Measurements from ENCODE around the gene HS6ST3.

Gene HS6ST3

DNA sequence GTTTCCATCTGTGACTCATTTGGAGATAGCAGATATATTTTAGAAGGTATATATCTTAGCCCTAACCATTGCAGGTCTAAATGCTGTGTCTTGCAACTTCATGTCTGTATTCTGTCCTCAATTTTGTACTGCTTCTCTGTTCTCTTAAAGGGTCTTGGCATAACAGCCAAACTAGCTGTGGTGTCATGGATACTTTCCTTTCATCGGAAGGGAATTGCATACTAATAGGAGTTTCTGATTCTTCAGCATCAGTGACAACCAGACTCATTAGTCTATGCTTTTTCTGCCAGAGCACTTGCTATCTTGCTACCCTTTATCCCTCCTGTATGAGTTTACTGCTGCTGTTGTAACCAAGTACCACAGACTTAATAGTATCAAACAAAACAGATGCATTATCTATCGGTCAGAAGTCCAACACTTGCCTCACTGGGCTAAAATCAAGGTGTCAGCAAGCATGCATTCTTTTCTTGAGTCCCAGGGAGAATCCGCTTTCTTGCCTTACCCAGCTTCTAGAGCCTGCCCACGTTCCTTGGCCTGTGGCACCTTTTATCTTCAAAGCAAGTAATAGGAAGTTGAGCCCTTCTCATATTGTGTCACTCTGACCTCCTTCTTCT, 253.1 kb downstream of the HS6ST3 start:
- no peak for DNase-seq

DNA sequence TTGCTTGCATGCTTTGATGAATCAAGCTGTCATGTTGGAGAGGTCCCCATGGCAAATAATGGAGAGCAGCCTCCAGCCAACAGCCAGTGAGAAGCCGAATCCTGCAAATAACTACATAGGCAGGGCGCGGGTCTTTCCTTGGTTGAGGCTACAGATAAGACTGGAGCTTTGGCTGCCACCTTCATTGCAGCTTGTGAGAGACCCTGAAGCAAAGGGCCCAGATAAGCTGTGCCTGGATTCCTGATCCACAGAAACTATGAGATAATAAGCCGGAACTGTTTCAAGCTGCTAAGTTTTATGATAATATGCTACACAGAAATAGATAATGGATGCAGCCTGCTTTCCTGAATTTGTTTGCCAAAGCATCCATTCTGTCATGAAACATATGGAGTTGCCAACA, 257.0 kb downstream of the HS6ST3 start:
- no peak for DNase-seq

DNA sequence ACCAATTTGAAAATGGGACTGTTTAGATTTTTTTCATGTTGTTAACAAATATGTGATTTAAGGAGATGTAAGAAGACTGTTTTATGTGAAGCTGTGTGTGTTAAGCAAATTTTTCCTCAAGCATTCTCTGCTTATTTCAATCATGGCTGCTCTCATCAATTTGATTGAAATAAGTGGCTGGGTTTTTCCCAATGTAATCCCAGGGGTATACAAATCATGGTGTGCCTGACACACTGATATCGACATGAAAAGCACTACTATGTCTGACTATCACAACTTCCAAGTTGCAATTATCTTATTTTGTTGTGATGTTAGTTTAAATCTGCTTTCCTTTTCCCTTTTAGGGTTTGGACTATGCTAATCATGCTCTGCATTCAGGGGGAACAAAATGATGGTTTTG, 283.7 kb downstream of the HS6ST3 start:
- DNase-seq, result no peak

DNA sequence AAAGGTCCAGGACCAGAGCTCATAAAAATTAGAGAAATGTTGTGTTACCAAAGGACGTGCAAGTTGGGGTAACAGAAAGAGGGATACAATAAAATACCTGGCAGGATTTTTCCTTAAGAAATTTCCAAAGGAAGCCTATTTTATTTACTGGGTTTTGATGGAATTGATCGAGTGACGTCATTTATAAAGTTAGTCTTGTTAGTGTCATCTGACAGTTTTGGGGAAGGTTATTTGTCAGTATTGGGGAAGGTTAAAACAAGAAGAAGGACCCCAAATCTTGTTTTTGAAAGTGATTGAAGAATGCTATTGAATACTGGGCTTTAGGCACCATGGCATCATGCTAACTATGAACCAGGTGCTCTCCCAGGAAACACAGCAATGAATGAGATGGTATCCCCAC, 287.9 kb downstream of the HS6ST3 start:
- DNase-seq, result no peak

DNA sequence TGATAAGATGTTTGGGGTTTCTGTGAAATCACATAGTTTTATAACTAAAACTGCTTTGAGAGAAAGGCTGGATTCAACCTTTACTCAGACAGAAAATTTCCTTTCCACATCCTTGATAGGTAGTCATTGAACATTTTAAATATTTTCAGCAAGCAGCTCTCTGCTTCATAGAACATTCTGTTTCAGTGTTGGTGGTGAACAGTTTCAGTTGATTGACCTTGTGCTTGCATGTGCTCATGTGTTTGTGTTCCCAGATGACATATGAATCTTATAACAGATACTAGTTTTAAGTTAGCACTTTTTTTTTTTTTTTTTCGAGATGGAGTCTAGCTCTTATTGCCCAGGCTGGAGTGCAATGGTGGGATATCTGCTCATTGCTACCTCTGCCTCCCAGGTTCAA, 290.1 kb downstream of the HS6ST3 start:
- DNase-seq, result no peak

DNA sequence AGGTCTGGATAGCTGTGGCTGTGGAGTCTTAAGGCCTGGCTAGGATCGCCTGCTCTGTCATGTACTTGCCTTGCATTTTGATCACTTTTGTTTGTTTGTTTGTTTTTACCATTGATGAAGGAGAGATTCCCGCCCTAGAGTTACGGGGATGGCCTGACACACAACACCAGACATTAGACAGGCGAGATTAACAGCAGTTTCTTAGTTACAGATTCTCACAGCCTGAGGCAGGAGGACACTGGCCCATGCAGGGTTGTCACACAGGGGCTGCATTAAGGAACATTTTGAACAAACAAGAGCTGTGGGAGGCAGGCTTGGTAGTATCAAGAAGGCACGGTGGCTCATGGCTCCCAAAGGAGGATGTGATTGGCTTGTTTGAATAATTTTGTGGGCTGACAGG, 291.8 kb downstream of the HS6ST3 start:
- DNase-seq, result no peak

DNA sequence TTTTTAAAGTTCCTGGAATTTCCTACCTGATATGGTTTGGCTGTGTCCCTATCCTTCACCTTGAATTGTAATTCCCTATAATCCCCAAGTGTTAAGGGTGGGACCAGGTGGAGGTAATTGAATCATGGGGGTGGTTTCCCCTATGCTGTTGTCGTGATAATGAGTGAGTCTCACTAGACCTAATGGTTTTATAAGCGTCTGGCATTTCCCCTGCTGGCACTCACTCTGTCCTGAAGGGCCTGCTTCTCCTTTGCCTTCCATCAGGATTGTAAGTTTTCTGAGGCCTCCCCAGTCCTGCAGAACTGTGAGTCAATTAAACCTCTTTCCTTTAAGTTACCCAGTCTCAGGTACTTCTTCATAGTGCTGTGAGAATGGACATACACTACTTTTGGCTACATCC, 298.7 kb downstream of the HS6ST3 start:
- no peak for DNase-seq

DNA sequence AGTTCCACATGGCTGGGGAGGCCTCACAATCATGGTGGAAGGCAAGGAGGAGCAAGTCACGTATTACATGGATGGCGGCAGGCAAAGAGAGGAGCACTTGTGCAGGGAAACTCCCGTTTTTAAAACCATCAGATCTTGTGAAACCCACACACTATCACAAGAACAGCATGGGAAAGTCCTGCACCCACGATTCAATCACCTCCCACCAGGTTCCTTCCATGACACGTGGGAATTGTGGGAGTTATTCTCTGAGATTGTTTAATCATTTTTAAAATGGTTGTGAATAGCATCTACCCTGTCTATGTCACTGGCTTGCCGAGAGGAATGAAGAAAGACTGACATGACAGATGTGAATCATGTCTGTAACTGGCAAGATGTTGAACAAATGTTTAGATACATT, 301.7 kb downstream of the HS6ST3 start:
- DNase-seq, result no peak

DNA sequence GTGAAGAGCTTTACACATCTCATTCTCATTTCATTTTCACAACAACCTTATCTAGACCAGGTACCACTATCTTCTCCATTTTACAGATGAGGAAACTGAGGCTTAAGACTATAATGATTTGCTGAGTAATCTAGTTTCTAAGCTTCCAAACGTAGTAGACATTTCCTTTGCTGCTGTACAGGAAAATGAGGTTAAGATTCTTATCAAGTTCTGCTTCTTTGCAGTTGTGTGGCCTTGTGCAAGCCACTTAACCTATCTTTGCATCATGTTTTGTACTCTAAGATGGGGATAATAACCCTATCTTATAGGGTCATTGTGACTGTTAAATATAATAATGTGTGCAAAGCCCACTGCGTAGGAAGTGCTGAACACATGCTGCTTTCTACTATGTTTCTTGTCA, 307.9 kb downstream of the HS6ST3 start:
- DNase-seq, result no peak

DNA sequence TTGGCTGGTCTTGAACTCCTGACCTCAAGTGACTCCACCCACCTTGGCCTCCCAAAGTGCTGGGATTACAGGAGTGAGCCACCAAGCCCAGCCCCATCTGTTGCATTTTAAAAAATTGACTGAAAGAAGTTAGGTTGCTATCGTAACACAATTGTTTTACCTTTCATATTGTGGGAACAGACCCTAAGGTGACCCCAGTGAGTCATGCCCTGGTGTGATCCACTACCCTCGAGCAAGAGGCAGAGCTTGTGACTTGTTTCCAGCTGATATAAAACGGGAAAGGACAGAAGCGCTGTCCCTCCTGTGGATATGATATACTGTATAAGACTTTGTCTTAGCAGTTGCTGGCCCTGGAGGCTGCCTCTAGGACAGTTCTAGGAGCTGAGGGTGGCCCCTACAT, 308.6 kb downstream of the HS6ST3 start:
- DNase-seq, result no peak

DNA sequence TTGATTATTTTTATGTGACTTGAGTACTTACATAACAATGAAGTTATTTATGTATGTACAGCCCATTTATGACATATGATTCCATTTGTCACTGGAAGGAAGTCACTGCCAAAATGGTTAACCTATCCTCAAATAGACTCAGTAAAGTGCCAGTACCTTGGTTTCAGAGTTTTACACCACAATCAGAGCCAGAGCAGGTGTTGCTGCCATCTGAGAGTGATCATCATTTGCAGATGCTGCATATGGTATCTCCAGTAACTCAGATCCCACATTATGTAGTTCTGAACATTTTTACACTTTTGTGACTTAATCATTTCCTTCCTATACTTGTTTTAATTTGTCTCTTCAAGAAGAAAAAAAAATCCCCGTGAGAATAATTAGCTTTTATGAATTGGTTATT, 313.3 kb downstream of the HS6ST3 start:
- no peak for DNase-seq

DNA sequence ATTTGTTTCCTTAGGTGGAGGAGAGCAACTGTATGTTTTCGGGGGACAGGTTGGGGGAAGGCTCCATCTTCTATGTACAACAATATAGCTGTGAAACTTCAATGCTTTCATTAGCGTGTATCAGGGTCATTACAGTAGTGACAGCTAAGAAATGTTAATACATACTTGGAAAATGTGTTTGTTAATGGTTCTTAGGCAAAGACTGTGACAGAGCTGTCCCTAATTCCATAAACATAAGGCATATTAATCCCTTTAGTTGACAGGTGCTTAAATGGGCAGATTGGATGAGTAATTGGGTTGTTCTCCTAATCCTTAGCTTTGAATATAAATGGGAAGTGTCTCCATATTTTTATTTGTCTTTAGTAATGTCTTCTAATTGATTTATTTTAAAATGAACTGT, 313.7 kb downstream of the HS6ST3 start:
- DNase-seq, result no peak

DNA sequence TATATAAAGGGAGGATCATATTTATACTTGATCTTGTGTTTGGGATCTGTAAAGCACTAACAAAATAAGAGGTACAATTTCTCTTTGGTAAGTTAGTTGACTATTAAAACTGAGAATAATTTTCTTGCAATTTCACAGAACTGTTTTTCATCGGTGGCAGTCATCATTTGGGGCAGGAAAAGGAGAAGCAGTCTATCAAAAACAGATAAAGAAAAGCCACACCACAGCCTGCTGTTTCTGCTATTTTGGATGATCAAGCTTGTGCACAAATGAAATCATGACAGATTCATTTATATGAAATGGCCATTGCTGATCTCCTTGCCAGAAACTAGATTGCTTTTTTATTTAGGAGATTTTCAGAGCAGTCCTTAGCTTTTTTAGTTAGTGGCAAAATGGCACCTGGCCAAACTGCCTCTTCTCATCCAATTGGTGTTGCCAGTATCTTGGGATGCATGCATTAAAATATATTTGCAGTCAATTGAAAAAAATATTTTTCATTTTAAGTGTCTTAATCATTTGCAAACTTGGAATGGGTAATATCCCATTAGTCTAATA, 326.0 kb downstream of the HS6ST3 start:
- no peak for DNase-seq

DNA sequence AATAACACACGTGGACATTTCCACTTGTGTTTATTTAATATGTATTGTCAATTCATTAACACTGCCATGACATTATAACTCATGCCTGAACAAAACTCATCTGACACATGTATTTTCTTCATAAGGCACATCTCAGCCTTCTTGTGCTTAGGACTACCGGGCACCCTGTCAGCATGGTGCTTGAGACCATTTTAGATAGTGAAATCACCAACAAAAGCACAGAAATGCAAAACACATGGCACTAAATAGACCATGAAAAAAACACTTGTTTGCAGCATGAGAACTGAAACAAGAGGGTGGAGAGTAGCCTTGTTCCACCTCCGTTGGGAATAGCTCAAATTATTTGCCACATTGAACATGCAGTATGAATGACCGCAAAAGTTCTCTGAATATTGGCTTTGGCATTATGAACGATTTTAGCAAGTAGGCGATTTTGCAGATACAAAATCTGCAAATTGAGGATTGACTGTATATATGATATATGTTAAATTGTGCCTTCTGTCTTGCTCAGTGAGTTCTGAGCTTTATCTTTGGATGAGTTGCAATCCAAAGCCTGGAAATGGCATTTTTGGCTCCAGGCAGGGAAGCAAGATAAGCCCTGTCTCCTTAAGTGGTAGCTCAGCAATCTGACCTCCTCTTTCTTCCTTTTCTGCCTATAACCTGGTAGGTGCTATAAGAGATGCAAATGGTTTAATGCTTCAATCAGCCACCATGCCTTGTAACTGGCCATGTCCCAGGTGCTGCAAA, 328.2 kb downstream of the HS6ST3 start:
- no peak for DNase-seq

DNA sequence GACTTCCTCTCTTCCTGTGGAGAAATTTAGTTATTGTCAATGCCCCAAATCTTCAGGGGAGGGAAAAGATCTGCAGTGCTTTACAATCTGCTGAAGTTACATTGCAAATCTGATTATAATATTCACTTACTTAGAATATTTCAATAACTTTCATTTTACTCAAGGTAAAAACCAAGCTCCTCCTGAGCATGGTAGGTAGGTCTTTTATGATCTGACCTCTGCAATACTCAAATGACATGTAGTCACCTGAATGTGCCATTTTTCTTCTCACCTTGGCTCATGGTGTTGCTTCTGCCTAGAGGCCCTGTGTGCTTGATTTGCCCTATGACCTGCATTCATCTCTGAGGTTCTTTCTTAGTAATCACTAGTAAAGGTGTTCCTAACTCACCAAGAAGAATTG, 331.4 kb downstream of the HS6ST3 start:
- no peak for DNase-seq

DNA sequence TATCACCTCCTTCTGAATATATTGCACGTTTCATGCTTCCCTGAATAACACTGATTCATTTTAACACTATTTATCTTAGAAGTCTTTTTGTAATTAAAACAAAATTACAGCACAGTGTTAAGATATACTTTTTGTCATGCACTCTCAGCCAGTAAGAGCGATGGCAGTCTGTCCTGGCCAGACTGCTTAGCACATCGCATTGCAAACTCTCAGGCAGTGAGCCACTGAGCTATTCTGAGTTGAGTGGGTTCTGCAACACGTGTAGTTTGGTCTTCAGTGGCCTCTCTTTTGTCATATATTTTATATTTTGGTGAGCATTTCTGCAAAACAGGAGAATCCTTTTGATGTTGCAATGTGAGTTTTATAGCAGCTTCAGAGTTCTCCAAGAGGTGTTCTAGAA, 332.1 kb downstream of the HS6ST3 start:
- no peak for DNase-seq

DNA sequence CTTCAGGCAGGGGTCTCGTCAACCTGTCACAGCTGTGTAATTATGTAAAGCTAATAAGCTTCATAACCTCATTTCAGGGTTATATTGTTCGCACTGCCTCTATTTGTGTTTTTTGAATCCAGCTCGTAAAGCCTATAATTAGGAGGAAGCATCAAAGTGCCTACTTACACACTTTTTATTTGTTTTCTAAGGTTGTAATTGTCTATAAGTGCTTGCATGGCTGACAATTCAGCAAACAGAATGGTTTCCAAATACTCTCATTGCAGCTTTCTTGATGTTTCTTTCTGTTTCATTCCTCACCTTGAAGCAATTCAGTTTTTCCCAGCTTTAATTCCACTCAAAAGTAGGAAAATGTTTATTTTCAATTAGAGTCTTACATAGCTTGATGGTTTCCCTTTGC, 336.3 kb downstream of the HS6ST3 start:
- no peak for DNase-seq

DNA sequence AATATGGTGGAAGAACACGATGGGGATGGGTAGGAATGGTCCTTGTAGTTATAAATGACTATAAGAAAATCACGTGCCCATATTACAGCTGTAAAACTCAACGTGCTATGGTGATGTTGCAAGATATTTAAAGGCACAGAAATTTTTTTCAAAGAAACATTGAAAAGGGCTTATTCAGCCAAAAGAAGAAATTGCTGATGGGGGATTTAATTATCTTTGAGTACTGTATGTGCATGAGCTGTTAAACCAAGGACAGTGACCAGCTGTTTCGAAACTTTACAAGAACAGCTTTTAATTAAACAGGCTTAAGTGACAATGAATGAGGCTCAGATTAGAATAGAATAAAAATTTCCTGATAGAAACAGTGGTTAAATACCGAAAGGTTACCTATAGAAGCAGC, 339.0 kb downstream of the HS6ST3 start:
- DNase-seq, result no peak

DNA sequence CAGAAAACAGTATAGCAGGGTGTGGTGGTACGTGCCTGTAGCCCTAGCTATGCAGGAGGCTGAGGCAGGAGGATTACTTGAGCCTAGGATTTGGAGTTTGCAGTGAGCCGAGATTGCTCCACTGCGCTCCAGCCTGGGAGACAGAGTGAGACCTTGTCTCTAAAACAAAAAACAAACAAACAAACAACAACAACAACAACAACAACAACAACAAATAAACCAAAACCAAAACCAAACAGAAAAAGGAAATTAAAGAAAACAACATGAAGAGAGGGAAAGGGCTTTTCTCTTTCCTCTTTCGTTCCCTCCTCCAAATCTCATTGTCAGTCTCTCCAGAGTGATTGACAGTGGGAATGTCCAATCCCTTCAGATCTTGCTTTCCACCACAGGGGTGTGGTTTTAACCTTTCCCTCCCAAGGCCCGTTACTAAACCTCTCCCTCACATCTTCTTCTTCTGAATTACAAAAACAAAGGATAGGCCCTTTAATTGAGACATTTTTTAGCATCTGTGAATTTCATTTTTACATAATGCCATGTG, 341.2 kb downstream of the HS6ST3 start:
- DNase-seq, result no peak

DNA sequence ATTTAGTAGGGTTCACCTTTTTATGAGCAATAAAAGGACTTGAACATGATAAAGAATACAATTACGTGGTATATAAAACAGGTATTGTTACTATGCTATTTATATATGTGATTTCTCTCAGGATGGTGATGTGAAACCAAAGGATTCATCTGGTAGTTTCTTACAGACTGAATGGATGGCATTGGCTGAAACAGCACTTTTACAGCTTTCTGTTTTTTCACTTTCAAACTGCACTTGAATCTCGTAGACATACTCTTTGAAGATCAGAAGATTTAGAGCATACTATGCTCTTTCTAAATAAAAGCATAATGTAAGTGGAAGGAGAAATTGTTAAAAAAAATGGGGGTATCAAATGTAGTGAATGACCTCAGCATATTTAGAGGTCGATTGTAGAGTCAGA, 354.8 kb downstream of the HS6ST3 start:
- no peak for DNase-seq

DNA sequence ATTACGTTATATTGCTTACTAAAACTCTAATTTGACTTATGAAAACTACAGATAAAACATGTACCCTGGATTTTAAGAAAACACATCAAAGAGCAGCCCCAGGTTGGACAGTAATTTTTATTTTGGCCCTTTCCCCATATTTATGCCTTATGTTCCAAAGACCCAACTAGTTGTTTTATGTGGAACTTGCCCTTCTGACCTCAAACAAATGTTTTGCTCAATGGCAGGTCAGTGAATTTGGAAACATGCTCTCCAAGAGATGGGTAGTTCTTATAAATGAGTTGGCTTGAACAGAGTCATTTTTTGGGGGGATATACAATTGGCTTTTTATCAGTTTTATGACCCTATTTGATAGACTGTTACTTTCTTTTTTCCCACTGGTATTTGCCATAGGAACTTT, 360.0 kb downstream of the HS6ST3 start:
- no peak for DNase-seq

DNA sequence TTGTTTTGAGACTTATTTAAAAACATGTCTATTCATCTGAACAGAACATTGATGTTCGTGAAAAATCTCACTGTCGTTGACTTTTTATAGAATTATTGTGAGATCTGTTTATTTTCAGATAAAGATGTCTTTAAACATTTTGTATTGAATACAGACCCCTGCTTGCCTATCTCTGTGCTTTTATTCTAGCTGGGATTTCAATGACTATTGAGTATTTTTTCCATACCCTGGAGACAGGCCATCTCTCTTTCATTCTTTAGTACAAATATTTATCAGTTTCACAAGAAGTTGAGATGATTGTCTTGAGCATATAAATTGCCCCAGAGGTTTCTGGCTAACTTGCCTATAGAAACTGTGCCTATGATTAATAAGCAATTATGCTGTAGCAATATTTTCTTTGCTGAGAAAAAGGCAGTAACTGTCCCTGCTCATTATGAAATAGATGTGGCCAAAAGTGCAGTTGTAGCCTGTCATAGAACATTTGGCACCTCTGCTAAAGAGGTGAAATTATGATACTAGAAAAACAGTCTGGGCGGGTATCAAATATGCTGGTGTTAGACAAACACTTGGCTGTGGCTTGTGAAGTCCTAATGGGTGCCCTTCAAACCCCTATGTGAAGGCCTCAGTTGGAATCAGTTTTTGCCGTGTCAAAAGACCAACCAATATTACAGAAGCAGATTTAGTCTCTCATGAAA, 360.6 kb downstream of the HS6ST3 start:
- DNase-seq, result no peak

DNA sequence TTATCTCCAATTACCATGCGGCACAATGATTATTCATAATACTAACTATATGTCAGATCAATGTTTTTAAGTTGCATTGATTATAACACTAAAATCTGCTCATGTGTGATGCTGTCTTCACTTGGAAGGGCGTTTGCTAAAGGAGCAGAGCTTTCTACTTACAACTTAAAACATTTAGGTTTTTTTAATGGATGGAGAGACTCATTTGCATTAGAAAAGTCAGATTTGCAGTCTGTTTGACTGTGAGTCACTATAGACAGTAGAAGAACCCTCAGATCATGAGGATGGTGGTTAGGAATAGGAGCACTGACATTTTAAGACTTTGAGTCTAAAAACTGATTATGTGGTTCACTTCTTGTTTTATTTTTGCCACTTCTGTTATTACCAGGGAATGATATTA, 364.6 kb downstream of the HS6ST3 start:
- DNase-seq, result no peak

DNA sequence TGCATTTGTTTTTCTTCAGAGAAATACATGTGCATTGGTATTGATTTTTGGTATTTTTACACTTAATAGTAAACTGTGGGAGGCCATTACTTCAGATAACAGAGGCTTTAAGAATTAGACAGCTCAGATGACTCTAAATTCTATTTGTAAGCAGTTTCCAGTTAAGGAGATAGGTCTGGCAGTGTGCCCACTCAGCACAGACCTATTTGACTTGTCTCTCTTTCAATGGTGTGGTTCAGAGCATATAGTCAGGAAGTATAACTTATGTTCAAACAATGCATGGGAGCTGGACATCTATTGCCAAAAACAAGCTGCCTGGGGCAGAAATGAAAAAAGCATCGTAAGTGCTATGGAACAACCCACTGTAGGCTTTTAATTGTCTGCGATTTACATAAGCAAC, 370.7 kb downstream of the HS6ST3 start:
- DNase-seq, result no peak
